Measurements from ENCODE around the gene CCNQ.

DNA sequence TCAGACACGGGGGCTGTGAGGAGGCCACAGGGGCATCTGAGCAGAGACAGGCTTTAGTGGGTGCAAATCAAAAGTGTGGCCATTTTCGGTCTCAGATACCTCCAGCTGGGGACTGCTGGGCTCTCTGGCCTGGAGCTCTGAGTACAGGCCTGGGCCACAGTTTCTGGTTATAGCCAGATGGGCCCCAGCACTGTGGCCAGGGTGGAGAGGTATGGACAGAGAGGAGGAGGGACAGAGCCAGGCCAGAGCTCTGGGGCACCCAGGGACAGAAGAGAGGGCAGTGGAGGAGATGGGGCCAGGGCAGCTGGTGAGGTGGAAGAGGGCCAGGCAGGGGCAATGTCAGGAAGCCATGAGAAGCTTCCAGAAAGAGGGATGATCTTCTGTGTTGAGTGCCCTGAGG lies 20.1 kb downstream of the CCNQ start:
- TF ChIP-seq CTCF (IDR thresholded peaks at IDR 0.05; ENCODE audit: insufficient read depth, low read depth, low read length): no peak
- no peak for TF ChIP-seq EZH2 (IDR thresholded peaks at IDR 0.05; ENCODE audit: insufficient read depth, low read length)
